ENCODE results near the gene AGBL4. TPM values are rescaled to one million over a fixed set of nuclear protein-coding genes. Genes with fewer than 3 reads are reported as not detected.
A peak's percentile ranks its signal among the peaks of the same experiment; 100 is the strongest.
"Not testable (repeated sequence)": the region's sequence is repeated elsewhere in the genome, so short reads cannot be mapped to it uniquely, and the experiment has no call there.

The AGBL4 gene
- polyA plus RNA-seq, 3 donors from 2014 or later: not detected

DNA sequence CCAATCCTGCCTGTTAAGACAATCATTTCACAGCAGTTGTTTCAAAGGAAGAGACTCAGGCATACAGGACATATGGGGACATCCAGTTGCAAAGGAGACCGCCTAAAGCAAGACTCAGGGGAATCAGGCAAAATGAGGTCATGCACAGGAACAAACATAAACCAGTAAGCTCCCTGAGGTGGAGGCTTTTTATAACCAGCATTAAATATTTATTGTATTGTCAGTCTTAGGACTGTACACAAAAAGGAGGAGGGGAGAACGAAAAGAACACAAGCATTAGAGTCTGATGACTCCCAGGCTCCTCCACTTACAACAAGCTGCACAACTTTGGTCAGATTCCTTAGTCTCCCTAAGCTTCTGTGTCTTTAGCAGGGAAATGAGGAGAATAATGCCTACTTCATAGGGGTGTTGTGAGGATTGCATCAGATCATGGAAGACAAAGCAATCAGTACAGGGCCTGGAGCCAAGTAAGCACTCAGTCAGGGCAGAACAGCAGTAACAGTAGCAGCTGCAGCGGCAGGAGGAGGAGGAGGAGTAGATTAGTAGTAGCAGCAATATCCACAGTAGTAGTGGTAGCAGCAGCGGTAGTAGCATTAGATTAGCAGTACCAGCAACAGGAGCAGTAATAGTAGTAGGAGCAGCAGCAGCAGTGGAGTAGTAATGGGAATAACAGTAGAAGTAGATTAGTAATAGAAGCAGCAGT, 1497.6 kb downstream of the AGBL4 start:
- Mint-ChIP-seq H3K27ac (no peak overlapping the region), H3K4me3 (no peak overlapping the region), H3K36me3 (no peaks in the 10 kb centered on the region), H3K27me3 (ENCODE audit: low read depth in 3 of 3) (peaks cover 5 to 11% (median 10%) of the 10 kb centered on the region in 3 donors), H3K4me1 (no peaks in the 10 kb centered on the region), H3K9me3 (no peaks in the 10 kb centered on the region)
- DNase-seq: no peak

DNA sequence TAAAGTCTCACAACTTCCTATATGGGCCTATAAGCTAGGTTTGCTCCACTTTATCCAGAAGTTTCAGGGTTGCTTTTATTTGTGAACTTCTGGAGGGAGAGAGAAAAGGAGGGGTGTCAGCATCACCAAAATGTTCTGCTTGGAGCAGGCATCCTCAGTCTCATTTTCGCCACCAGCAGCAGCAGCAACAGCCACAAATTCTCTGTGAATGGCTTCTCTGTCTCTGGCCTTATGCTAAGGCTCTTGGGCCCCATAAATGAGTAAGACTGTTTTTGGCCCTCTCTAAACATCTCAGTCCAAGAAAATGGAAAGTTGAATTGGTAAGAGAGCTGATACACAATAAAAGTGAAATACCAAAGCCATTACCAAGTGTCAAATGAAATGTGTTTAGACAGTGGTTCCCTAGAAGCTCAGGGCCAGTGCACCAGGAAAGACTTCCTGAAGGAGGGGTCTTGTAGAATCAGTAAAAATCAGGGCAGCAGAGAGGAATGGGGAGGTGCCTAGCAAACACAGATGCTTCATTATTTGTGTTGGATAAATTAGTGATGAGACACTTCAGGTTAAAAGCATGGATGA, 1498.8 kb downstream of the AGBL4 start:
- Mint-ChIP-seq H3K9me3 (no peaks in the 10 kb centered on the region), H3K27me3 (ENCODE audit: low read depth in 3 of 3) (peaks cover 2 to 11% (median 10%) of the 10 kb centered on the region in 3 donors), H3K4me1 (no peaks in the 10 kb centered on the region), H3K27ac (no peak overlapping the region), H3K4me3 (no peak overlapping the region), H3K36me3 (no peaks in the 10 kb centered on the region)
- no peak for DNase-seq

DNA sequence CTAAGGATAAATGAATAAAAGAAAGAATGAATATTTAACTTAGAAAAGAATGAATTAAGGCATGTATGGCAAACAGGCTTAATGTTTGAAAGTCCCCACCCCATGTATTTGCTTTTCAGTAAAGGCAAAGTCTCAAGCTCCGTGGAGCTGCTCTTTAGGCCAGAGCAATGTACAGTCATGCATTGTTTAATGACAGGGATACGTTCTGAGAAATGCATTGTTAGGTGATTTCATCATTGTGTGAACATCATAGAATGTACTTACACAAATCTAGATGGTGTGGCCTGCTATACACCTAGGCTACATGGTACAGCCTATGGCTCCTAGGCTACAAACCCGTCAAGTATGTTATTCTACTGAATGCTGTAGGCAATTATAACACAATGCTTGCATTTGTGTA, 1500.2 kb downstream of the AGBL4 start:
- no peak overlapping the region for H3K27ac Mint-ChIP-seq
- no peaks in the 10 kb centered on the region for H3K36me3 Mint-ChIP-seq
- H3K4me3 Mint-ChIP-seq: no peak overlapping the region
- H3K4me1 Mint-ChIP-seq: no peaks in the 10 kb centered on the region
- no peak for DNase-seq
- H3K9me3 Mint-ChIP-seq: no peaks in the 10 kb centered on the region
- H3K27me3 Mint-ChIP-seq (ENCODE audit: low read depth in 3 of 3): peaks cover 7 to 12% (median 9%) of the 10 kb centered on the region in 3 donors

DNA sequence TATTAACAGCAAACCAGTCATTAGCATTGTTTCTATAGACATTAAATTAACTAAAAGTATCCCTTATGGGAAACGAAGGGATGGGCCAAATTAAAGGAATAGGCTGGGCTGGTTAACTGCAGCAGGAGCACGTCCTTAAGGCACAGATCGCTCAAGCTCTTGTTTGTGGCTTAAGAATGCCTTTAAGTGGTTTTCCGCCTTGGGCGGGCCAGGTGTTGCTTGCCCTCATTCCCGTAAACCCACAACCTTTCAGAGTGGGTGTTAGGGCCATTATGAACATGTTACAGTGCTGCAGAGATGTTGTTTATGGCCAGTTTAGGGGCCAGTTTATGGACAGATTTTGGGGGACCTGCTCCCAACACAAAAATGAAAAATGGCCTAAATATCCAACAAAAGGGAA, 1503.9 kb downstream of the AGBL4 start:
- H3K9me3 Mint-ChIP-seq, H3K4me3 Mint-ChIP-seq, DNase-seq, H3K36me3 Mint-ChIP-seq, H3K27ac Mint-ChIP-seq, H3K4me1 Mint-ChIP-seq: not testable (repeated sequence)
- H3K27me3 Mint-ChIP-seq (ENCODE audit: low read depth in 3 of 3): peaks cover 2 to 11% (median 7%) of the 10 kb centered on the region in 3 donors

DNA sequence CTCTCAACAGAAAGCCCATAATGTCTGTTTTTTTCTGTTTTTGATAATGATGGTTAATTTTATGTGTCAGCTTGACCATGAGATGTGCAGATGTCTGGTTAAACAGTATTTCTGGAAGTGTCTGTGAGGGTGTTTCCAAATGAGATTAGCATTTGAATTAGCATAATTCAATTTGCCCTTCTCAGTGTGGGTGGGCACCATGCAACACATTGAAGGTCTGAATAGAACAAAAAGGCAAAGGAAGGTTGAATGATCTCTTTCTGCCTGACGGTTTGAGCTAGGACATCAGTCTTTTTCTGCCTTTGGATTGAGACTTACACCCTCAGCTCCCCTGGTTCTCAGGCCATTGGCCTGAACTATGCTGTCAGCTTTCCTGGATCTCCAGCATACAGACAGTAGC, 1516.9 kb downstream of the AGBL4 start:
- no peak overlapping the region for H3K27ac Mint-ChIP-seq
- DNase-seq: no peak
- H3K36me3 Mint-ChIP-seq: no peaks in the 10 kb centered on the region
- no peaks in the 10 kb centered on the region for H3K4me1 Mint-ChIP-seq
- H3K27me3 Mint-ChIP-seq (ENCODE audit: low read depth in 3 of 3): peaks cover 0 to 5% (median 3%) of the 10 kb centered on the region in 3 donors
- no peaks in the 10 kb centered on the region for H3K9me3 Mint-ChIP-seq
- H3K4me3 Mint-ChIP-seq: no peak overlapping the region

DNA sequence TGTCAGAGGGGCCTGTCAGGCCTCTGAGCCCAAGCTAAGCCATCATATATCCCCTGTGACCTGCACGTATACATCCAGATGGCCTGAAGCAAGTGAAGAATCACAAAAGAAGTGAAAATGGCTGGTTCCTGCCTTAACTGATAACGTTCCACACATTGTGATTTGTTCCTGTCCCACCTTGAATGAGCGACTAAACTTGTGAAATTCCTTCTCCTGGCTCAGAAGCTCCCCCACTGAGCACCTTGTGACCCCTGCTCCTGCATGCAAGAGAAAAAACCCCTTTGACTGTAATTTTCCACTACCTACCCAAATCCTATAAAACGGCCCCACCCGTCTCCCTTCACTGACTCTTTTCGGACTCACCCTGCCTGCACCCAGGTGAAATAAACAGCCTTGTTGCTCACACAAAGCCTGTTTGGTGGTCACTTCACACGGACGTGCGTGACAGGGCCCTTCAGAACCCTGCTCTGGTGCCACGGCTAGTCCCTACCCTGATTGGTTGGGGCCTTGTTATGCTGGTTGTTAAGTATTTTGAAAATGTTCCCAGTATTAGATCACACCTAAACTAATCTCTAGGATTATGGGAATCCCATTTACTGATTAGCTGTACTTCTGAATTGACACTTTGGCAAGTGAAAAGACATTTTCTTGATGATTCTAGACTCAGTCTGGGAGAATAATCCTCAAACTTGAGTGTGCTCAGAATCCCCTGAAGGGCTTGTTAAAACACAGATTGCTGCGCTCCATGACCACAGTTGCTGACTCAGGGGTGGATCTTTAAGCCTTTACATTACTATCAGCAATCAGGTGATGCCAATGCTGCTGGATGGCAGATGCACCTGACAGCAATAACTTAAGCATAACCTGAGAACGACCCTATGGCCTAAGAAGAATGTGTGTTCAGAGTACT, 1523.0 kb downstream of the AGBL4 start:
- Mint-ChIP-seq H3K4me3 (no peak overlapping the region), H3K27me3 (ENCODE audit: low read depth in 3 of 3) (peaks cover 0 to 2% (median 0%) of the 10 kb centered on the region in 3 donors), H3K27ac (no peak overlapping the region), H3K4me1 (peaks cover 3 to 8% of the 10 kb centered on the region in 2 donors), H3K9me3 (no peaks in the 10 kb centered on the region), H3K36me3 (no peaks in the 10 kb centered on the region)
- no peak for DNase-seq

DNA sequence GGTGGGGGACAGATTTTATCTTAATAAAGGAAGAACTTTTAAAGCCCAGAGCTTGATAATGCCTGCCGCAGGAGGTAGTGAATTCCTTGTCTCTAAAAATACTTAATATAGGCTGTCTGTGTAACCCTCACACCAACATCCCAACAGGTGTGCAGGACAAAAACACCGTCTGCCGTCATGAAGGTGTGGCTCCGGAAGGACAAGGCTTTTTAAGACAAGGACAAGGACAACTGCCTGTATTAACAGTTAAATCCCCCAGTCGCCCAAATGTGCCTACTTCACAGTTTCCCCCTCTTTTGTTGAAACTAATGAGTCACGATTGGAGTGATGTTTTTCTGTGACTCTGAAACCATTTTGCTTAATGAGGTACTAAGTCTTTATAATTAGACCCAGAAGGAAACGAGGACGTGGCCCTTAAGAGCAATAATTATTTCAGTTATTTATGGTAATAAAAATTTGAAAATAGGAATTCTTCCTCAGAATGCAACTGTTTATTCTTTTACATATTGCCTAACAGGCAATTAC, 1524.5 kb downstream of the AGBL4 start:
- peaks cover 3 to 8% of the 10 kb centered on the region in 2 donors for H3K4me1 Mint-ChIP-seq
- H3K9me3 Mint-ChIP-seq: no peaks in the 10 kb centered on the region
- H3K27me3 Mint-ChIP-seq (ENCODE audit: low read depth in 3 of 3): peaks cover 0 to 2% (median 0%) of the 10 kb centered on the region in 3 donors
- DNase-seq: no peak
- H3K36me3 Mint-ChIP-seq: no peaks in the 10 kb centered on the region
- H3K27ac Mint-ChIP-seq: no peak overlapping the region
- H3K4me3 Mint-ChIP-seq: no peak overlapping the region

DNA sequence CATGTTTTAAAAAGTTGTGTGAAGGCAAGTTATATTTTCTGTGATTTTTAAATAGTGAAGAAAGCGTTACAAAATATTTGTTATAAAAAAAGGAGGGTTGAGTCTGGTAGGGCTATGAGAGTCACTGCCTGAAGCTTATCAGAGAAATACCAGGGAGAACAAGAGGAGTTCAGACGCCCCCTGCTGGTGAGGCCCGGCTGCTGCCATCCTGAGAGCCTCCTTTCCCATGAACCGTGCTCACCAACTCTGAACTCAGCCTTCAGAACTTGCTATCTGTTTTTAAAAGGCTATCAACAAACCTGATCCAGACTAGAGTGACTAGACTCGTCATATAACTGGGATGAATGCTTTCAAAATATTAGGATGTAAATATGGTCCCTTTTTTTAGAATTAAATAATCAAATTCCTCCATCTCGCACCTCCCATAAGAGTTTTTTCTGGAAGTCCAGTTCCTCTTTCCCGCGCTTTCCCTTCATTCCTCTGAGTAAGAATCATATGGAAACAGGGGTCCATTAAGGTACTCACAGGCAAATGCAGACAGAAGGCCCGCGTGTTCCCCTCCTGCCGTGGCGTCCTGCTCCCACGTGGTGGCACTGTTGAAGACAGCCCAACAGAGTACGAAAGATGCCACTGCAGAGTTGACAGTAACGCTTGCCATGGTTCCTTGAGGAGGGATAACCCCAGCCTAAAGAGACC, 1525.5 kb downstream of the AGBL4 start:
- Mint-ChIP-seq H3K27ac (no peak overlapping the region), H3K9me3 (no peaks in the 10 kb centered on the region), H3K4me1 (peaks cover 3 to 8% of the 10 kb centered on the region in 2 donors), H3K27me3 (ENCODE audit: low read depth in 3 of 3) (peaks cover 0 to 5% (median 0%) of the 10 kb centered on the region in 3 donors), H3K36me3 (no peaks in the 10 kb centered on the region), H3K4me3 (peak overlapping the region in 1 of 5 donors; percentile 44)
- DNase-seq: peak; percentile 35 to 44 (median 37)

DNA sequence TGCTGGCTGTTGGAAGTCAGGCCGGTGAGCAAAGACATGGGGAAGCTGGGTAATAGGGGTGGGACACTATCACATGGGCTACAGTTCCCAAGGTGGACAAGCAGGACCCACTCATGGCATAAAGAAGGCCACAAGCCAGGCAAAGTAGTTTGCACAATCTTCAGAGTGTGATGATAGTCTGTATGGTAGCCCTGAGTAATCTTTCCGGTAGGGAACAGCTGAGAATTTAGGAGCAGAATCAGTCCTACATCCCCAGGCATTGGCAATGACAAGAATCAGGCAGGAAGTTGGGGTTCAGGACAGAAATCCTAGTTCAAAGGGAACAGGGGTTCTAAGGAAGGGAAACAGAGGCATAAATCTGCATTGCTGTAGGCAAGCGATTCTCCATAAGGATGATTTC, 1527.8 kb downstream of the AGBL4 start:
- H3K4me1 Mint-ChIP-seq: peaks cover 3 to 8% of the 10 kb centered on the region in 2 donors
- peaks cover 2 to 4% (median 2%) of the 10 kb centered on the region in 3 donors for H3K27me3 Mint-ChIP-seq (ENCODE audit: low read depth in 3 of 3)
- no peak for DNase-seq
- H3K36me3 Mint-ChIP-seq: no peaks in the 10 kb centered on the region
- H3K9me3 Mint-ChIP-seq: no peaks in the 10 kb centered on the region
- no peak overlapping the region for H3K27ac Mint-ChIP-seq
- H3K4me3 Mint-ChIP-seq: no peak overlapping the region

DNA sequence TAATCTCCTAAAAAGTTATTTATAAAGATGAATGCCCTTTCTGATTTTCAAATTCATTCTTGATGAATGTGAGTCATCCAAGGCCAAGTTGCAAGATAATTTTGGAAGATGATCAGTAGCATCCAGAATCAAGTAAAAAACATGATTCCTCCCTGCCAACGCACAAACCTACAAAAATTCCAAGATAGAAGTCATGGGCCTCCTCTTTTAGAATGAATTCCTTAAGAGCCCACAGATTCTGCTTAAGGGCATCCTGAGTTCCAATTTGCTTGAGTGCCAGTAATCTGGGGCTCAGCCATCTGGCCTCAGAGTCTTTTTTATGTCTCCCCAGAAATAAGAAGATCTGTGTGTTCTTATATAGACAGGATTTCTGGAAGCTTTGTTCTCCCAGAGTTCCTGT, 1528.6 kb downstream of the AGBL4 start:
- H3K9me3 Mint-ChIP-seq: no peaks in the 10 kb centered on the region
- peaks cover 3 to 8% of the 10 kb centered on the region in 2 donors for H3K4me1 Mint-ChIP-seq
- no peak for DNase-seq
- H3K27ac Mint-ChIP-seq: no peak overlapping the region
- no peaks in the 10 kb centered on the region for H3K36me3 Mint-ChIP-seq
- H3K4me3 Mint-ChIP-seq: no peak overlapping the region
- peaks cover 2 to 4% (median 2%) of the 10 kb centered on the region in 3 donors for H3K27me3 Mint-ChIP-seq (ENCODE audit: low read depth in 3 of 3)

DNA sequence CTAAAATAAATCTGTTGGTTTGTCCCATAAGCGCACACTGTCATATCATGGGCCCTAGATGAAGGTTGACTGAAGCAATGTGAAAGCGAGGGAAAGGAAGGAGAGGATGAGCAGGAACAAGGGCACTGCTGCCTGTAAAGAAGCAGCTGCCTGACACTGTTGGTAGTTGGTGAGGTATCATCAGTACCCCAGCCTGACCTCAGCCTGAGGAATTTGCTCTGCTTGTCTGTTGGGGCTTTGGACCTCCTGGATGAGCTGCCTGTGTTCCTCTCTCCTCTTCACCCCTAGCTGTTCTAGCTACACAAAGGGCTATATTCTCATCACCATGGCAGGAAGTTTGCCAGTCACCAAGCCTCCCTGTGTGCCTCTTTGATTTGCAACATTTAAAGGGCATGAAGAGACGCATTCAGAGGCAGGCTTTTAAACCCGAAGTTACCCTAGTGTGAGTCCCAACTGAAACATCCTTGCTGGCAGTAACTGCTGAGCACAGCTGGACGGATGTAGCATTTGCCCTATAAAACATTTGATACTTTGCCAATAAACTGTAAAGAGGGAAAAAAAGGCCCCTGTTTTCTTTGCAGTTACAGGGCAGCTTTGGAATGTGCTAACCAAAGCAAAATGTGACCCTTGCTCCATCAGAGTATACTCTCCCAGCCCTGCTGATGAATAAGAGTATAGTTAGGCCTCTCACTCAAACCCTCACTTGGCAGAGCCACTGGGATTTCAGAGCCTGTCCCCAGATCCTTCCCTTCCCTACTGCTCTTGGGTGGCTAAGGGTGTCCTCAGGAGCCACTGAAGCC, 1529.6 kb downstream of the AGBL4 start:
- H3K4me1 Mint-ChIP-seq: peaks cover 3 to 8% of the 10 kb centered on the region in 2 donors
- H3K36me3 Mint-ChIP-seq: no peaks in the 10 kb centered on the region
- H3K4me3 Mint-ChIP-seq: no peak overlapping the region
- DNase-seq: no peak
- H3K9me3 Mint-ChIP-seq: no peaks in the 10 kb centered on the region
- no peak overlapping the region for H3K27ac Mint-ChIP-seq
- H3K27me3 Mint-ChIP-seq (ENCODE audit: low read depth in 3 of 3): peaks cover 2 to 4% (median 2%) of the 10 kb centered on the region in 3 donors

DNA sequence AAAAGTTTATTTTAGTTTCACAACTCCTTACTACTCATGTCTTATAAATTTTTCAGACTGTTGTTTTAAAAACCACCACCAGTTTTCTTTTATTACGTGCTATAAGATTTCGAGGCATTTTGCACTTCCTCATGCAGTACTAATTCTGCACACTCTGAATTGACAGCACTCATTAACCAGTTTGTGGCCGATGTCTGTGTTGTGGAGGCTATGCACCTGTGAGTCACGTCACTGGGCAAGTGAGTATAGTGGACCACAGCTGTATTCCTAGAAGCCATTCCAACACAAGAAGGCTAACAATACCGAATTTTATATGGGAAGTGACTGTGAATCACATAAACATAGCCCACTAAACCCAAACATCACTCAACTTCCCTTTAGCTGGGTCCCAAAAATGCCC, 1530.7 kb downstream of the AGBL4 start:
- H3K9me3 Mint-ChIP-seq: no peaks in the 10 kb centered on the region
- H3K4me1 Mint-ChIP-seq: peaks cover 0 to 2% of the 10 kb centered on the region in 2 donors
- no peak overlapping the region for H3K4me3 Mint-ChIP-seq
- no peak for DNase-seq
- H3K36me3 Mint-ChIP-seq: no peaks in the 10 kb centered on the region
- peaks cover 2 to 4% (median 2%) of the 10 kb centered on the region in 3 donors for H3K27me3 Mint-ChIP-seq (ENCODE audit: low read depth in 3 of 3)
- H3K27ac Mint-ChIP-seq: no peak overlapping the region

DNA sequence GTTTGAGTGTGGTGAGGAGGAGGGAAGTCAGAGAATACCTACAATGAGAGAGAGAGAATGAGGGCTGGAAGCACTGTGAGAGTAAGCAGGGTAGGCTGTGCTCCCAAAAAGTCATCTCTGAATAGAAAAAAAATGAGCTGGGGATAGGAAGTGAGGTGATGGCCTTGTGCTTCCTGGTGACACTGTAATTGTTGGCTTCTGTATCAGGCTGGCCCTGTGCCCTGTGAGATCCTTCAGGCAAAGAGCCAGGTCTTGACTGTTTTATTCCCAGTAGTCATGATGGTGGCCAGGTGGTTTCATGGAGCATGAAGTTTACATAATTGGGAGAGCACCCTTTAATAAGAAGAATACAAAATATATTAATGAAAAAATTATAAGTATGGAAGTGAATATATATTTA, 1531.4 kb downstream of the AGBL4 start:
- Mint-ChIP-seq H3K36me3 (no peaks in the 10 kb centered on the region), H3K27me3 (ENCODE audit: low read depth in 3 of 3) (peaks cover 2 to 4% (median 2%) of the 10 kb centered on the region in 3 donors), H3K9me3 (no peaks in the 10 kb centered on the region), H3K4me1 (no peaks in the 10 kb centered on the region), H3K4me3 (no peak overlapping the region), H3K27ac (no peak overlapping the region)
- no peak for DNase-seq

Data from immature natural killer cell (primary cell).